CD4-positive, alpha-beta T cell treated with Interleukin-6 for 4 hours (primary cell): ENCODE results near the gene ATP6V0A4.
A peak's percentile ranks its signal among the peaks of the same experiment; 100 is the strongest.
"Not testable (repeated sequence)": the region's sequence is repeated elsewhere in the genome, so short reads cannot be mapped to it uniquely, and the experiment has no call there.

Source experiments
- DNase-seq: peaks from one replicate; pipeline ENCODE4 v3.0.0-alpha.2; 2020; ENCODE audit warnings: mixed read lengths

The ATP6V0A4 gene

DNA sequence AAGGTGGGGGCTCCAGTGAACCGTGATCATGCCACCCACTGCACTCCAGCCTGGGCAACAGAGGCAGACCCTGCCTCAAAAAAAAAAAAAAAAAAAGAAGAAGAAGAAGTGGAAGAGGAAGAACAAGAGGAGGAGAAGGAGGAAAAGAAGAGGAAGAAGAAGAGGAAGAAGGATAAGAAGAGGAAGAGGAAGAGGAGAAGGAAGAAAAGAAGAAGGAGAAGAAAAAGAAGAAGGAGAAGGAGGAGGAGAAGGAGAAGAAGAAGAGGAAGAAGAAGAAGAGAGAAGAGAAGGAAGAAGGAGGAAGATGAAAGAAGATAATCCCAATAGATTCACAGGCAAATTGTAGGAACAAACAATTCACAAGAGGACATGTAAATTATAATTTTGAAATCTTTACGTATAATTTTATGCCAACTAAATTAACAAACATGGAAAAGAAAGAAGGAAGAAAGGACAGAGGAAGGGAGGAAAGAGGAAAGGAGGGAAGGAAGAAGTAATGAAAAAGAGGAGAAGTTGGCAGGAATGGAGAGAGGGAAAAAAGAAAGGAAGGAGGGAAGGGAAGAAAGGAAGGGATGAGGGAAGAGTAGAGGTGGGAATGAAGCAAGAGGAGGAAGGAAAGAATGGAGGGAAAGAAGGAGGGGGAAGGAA, 100.3 kb downstream of the ATP6V0A4 start:
- no peak for DNase-seq

DNA sequence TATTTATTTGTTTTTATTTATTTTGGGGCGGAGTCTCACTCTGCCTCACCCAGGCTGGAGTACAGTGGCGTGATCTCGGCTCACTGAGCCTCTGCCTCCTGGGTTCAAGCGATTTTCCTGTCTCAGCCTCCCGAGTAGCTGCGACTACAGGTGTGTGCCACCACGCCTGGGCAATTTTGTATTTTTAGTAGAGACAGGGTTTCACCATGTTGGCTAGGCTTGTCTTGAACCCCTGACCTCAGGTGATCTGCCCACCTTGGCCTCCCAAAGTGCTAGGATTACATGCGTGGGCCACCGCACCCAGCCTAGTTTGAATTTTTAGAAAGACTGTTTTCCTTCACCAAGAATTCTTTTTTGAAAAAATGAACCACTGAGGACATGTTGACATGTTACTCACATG, 102.2 kb downstream of the ATP6V0A4 start:
- DNase-seq = not testable (repeated sequence)

DNA sequence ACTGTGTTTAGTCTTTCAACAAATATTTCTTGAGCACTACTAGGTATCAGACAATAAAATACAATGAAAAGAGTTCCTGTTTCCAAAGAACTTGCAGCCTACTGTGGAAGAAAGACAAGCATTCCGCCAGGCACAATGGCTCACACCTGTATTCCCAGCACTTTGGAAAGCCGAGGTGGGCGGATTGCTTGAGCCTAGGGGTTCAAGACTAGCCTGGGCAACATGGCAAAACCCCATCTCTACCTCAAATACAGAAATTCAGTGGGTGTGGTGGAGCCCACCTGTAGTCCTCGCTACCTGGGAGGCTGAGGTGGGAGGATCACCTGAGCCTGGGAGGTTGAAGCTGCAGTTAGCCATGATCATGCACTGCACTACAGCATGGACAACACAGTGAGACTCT, 102.9 kb downstream of the ATP6V0A4 start:
- no peak for DNase-seq

DNA sequence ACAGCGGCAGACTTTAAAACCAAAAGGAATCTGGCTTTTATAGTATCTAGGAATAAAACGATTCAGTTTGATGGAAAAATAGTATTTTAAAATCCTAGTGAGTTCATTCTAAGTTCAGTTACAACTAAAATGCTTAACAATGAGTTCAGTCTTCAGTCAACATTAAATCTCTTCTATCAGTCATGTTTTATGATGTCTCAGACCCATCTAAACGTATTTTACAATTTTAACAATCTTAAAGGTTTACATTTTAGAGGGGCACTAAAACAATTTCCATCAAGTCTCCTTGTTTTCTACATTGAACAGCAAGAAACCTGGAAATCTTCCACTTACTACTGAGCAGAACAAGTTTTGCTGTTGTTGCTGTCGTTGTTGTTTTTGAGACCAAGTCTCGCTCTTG, 106.8 kb downstream of the ATP6V0A4 start:
- no peak for DNase-seq

DNA sequence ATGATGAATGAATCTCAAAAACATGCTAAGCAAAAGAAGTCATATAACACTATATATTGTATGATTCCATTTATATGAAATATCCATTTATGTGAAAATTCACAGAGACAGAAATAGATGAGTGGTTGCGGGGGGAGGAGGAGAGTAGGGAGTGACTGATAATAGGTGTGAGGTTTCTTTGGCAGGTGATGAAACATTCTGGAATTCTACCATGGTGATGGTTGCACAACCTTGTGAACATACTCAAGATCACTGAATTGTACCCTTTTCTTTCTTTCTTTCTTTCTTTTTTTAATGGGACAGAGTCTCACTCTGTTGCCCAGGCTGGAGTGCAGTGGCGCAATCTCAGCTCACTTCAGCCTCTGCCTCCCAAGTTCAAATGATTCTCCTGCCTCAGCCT, 107.5 kb downstream of the ATP6V0A4 start:
- no peak for DNase-seq

DNA sequence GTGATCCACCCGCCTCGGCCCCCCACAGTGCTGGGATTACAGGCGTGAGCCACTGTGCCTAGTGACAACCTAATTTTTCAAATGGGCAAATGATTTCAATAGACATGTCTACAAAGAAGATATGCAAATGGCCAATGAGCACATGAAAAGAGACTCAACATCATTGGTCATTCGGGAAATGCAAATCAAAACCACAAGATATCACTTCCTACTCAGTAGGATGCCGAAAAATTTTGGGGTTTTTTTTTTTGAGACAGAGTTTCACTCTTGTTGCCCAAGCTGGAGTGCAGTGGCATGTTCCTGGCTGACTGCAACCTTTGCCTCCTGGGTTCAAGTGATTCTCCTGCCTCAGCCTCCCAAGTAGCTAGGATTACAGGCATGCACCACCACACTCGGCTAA, 110.0 kb downstream of the ATP6V0A4 start:
- not testable (repeated sequence) for DNase-seq

DNA sequence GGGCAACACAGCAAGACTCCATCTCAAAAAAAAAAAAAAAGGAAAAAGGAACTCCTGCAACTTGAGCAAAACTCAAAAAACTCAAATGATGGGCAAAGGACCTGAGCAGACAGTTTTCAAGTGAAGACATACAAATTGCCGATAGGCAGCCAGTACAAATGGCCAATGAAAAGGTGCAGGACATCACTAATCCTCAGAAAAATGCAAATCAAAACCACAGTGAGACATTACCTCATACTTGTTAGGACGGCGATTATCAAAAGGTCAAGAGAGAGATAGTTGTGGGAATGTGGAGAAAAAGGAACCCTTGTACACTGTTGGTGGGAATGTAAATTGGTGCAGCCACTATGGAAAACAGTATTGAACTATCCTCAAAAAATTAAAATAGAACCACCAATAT, 113.7 kb downstream of the ATP6V0A4 start:
- DNase-seq = no peak

DNA sequence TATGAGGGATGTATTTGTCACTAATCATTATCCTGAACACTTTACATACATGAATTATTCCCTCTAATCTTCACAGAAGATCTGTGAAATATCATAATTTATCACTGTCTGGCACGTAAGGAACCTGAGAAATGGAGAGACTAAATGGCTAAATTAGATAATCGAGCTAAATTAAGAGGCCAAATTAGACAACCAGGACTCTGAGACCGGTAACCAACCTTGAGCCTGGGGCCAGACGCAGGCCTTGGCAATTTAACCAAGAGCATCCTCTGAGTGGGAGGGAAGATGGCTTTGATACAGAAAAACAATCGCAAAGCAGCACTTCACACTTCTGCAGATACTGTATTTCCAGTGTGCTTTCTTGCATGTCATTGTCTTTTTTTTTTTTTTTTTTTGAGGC, 118.2 kb downstream of the ATP6V0A4 start:
- DNase-seq = no peak

DNA sequence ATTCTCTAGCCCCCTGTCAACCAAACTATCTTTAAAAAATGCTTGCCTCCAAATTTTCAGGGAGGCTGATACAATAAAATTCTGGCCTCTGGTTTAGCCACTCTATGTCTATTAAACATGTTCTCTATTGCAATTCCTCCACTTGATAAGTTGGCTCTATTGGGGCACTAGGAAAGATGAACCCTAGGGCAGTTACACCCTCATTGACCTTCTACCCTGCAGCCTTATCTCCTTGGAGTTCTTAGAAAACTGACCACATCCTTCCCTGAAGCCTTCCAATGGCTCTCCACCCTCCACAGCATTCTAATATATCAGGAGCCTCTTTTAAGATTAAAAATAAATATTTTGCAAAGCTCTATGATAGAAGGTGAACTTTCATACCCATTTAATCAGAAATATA, 127.4 kb downstream of the ATP6V0A4 start:
- no peak for DNase-seq

DNA sequence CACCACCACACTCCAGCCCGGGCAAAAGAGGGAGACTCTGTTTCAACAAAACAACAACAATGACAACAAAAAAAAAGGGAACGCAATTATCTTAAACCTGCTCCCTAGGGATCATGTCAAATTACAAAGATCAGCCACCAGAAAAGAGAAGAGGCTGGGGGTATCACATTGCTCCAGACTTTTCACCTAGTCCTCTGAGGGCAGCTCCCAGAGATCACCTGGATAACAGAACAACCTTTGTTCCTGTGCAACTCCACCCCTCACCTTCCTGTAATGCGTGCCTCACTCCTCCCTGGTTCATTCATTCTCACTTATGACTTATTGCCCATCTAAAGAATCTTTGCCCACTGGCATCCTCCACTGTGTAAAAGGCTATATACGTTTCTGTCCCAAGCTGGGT, 128.6 kb downstream of the ATP6V0A4 start:
- no peak for DNase-seq

DNA sequence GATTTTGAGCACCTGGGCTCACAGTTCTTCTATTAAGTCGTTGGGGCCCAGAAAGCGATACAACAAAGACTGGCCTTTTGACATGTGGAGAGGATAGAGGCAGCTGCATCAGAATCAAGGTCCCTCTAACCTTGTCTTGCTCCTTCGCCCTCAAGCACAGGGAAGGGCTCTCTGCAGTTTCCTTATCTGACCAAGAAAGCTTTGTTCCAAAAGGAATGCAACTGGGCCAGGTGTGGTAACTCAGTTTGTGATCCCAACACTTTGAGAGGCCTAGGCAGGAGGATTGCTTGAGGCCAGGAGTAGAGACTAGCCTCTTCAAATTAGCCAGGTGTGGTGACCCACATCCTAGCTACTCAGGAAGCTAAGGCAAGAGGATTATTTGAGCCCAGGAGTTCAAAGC, 129.1 kb downstream of the ATP6V0A4 start:
- no peak for DNase-seq

DNA sequence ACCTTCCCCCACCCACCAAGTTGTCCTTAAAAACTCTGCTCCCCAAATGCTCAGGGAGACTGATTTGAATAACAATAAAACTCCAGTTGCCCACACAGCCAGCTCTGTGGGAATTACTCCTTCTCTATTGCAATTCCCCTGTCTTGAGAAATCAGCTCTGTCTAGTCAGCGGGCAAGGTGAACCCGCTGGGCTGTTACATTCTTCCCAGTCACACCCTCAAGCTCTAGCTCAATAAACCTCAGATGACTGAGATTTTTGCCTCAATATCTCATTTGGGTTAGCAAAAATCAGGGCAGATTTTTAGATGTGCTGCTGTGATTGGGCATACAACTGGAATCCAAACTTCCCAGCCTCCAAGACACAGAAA, 129.8 kb downstream of the ATP6V0A4 start:
- no peak for DNase-seq

DNA sequence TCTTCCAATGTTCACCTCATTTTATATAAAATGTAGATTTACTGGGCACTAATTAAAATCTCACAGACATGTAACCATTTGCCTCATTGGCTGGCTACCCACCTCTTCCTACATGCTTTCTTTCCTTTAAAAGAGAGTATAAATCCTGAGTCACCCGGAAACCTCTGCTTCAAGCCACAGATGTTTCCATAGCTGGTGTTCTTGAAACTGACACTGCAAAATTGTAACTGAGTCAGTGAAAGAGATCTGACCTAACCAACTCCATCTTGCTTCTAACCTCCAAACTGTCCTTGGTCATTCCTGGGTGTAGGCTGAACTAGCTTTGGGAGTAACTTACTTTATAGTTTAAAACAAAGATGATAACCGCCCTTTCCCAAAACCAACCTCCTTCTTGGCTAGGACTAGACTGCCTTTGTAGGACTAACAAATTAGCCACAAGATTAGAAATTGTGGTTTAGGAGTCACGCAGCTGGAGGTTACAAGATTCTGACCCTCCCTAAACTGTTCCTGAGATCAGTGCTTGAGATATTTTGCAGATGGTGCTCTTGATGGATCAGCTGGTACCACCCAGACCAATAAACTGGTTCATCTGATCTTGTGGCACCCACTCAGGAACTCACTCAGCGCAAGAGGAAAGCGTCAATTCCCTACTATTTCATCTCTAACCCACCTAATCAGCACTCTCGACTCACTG, 130.3 kb downstream of the ATP6V0A4 start:
- DNase-seq = no peak

DNA sequence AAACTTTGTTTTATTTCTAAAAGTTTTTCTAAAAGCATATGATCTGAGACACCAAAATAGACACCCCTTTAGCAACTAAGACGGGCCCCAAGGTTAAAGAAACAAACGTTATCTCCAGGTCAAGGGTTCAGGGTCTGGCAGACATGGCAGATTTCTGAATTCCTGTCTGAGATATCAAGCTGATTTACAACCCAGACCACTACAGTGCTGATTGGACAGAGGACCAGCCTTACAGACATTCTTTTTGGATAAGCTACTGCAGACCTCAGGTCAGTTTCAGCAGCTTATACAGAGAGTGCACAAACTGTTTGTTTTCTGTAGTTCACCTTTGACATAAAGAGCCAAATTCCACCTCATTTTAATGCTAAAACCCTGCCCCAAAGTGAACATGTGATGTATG, 131.6 kb downstream of the ATP6V0A4 start:
- DNase-seq = no peak

DNA sequence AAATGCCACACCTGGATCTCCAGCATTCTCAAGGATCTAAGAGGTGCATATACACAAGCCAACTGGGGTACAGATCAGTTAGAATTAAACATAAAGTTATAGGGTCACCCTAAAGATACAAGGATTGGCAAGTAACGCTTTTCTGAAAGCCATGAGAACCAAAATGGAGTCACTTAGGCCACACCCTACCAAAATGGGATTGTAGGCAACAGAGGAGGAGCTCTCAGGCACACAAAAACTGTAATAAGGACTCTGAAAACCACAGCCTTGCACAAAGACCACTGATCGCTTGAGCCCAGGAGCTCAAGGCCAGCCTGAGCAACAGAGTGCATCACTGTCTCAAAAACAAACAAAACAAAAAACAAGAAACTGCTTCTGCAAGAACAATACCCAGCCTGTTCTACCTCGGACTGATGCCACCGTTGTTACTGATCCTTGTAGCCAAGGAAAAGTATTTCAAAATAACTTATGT, 132.3 kb downstream of the ATP6V0A4 start:
- DNase-seq = no peak

DNA sequence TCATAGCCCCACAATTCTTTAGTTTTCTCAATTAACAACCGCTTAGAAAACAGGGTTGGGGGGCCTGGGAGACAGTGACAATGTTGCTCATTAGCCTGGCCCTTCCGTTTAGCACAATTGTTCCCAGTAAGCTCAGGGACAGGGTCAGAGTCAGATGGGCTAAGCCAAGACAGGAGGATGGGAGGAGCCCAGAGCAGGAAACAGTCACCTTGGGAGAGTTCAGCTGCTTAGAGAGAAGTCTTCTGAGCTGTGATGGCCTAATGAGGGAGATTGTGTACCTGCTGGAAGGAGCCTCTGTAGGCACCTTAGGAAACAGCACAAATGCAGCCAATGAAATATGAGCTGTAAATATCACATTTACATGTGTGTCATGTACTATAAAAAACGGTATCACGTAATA, 132.7 kb downstream of the ATP6V0A4 start:
- no peak for DNase-seq

DNA sequence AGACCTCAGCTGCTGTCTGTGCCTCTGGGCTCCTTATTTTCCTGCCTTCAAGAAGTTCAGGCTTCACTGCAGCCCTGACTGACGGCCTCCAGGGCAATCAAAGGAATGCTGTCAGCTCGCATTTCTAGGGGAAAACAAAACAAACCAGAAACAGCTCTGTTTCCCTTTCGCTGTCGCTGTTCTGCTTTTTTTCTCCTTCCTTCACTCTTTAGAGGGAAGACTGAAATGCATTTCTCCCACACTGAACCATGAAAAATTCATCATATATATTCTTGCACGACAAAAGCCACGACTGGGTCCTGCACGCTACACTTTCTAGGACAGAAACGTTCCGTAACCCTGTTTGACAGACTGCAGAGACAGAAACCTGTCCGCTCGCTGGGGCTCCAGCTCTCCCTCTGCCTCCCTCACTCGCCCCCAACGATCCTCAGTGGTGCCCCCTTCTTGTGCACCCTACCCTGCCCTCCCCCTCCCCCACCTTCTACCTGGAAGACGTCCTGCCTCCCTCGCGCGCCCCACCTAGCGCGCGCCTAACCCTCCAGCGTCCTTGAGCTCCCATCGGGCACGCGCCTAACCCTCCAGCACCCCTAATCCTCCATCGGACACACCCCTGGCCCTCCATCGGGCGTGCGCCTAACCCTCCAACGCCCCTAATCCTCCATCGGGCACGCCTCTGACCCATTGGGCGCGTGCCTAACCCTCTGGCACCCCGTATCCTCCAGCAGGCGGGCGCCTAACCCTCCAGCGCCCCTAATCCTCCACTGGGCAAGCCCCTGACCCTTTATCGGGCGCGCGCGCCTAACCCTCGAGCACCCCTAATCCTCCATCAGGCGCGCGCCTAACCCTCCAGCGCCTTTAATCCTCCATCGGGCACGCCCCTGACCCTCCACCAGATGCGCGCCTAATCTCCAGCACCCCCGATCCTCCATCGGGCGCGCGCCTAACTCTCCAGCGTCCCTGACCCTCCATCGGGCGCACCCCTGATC, 134.0 kb downstream of the ATP6V0A4 start:
- peak; percentile 20 for DNase-seq

DNA sequence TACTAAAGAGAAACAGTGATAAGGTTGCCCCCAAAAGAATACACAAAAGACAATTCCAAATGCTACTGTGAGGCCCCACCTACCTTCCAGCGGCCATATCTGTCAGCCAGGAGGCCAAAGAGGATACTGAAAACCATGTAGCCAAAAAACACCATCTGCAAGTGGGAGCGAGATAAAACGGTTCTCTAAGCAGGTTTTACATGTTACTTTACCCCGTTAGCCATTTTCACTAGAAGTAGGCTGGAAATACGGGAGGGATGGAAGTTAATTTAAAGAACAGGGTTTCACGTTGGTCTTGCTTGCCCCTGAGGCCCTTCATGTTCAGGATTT, 135.0 kb downstream of the ATP6V0A4 start:
- no peak for DNase-seq

DNA sequence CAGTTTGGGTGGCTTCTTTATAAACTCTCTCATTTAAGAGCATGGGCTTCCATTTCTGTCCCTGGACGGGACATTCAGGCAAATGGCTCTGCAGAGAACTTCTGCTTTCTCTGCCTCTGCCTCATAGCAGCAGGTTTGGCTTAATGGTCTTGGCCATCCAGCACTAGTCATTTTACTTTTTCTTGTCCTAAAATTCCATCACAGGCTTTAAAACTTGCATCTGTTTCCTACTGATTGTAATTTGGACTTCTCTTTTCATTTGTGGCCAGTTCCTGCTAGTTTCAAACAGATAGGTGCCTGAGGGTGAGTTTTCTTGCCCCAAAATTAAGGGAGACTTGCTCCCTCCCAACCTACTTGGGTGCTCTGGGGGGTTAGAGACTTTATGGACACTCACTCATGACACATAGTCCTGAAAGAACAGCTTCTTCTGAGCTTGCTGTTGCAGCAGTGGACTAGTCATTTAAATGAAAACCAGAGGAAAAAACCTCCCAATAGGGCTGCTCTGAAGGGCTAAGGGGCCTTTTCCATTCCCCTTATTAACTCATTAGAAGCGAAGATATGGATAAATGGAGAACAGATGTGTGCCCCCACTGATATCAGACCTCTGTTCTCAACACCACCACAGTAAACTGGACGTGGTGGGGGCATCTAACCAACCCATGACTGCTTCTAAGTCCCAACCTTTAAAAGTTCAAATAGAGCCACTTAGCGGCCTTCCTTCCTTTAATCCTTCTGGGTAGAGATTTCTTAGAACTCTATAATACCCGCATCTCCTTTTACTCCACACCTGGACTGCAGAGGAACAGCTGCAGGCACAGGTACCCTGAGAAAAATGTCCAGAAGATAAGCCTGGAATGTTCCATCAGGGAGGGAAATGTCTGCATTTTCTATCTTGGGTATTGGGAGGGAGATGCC, 135.7 kb downstream of the ATP6V0A4 start:
- no peak for DNase-seq

DNA sequence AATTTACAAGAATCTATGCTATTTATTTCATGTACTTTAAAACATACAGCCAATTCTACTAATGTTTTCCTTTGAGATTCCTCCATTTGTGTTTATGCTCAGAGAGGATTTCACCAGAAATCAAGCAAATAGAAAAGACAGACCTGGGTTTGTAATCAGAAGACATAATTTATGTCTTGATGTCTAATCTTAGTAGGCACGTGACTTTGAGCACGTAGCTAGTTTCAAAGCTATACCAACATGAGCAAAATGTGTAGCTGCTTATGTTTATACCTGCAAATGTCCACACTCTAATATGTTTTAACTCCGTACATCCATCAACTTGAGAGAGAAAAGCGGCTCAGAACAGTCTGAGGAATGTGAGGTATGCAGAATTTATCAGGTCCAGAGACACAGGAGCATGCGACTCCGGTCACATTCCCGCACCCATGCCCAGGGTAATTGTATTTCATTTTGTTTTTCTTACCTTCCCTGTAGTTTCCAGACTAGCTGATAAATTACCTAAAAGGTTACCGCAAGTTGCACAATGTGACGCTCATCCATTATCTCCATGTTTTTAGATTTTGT, 136.8 kb downstream of the ATP6V0A4 start:
- DNase-seq = no peak

DNA sequence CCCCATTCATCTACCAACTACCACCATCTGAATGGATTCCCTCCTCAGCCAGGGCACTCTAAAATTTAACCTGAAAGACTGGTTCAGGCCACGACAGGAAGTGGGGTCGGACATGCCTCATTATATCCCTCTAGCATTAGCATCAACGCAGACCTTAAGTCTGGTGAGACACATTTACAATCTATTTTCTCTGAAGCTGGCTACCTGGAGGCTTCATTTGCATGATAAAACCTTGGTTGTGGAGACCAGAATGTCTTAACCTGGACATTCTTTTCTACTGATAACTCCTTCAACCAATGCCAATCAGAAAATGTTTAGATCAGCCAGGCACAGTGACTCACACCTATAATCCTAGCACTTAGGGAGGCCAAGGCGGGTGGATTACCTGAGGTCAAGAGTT, 139.1 kb downstream of the ATP6V0A4 start:
- DNase-seq = no peak

DNA sequence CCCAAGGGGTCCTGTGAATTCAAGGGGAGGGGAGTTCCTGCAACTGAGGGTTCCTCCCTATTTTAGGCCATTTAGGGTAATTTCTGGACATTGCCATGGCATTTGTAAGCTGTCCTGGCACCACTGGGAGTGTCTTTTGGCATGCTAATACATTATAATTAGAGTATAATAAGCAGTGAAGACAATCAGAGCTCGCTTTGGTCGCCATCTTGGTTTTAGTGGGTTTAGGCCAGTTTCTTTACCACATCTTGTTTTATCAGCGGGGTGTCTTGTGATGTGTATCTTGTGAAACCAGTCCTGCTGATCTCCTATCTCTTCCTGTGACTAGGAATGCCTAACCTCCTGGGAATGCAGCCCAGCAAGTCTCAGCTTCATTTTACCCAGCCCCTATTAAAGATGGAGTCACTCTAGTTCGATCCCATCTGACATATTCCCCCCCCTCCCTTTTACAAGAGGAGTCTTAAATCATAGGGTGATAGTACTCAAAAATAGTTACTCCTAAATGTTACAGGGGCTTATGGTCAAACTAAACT, 140.1 kb downstream of the ATP6V0A4 start:
- DNase-seq = no peak
